ENCODE measurements around the gene AASDHPPT. TPM values are rescaled to one million over a fixed set of nuclear protein-coding genes. Genes with fewer than 3 reads are reported as not detected.

Gene AASDHPPT
- total RNA-seq, 4 donors from 2014 or later = 35.3 to 49.0 (median 42.4) TPM

- Histone ChIP-seq H3K4me1 (no peaks in the 10 kb centered on the region), H3K27ac (no peak overlapping the region), H3K36me3 (no peaks in the 10 kb centered on the region), H3K9me3 (no peaks in the 10 kb centered on the region), H3K27me3 (no peaks in the 10 kb centered on the region), H3K4me3 (replicated peaks in 1 of 3) (no peak overlapping the region)
- no peak for DNase-seq
- 96 to 100% methylated on average over 1 of the region's 1 CpG for WGBS, 2 donors
- TF ChIP-seq CTCF (IDR thresholded peaks at IDR 0.05) (no peak), POLR2A (IDR thresholded peaks at IDR 0.05) (no peak)
- intact Hi-C loops (cut with DNase I) = no loop called here
Measured at GRCh38 chr11:106059617-106060016, 17.8 kb upstream of the AASDHPPT start.

GRCh38 chr11:106061249-106061784 is 16.1 kb upstream of the AASDHPPT start:
- Histone ChIP-seq H3K27me3 (no peaks in the 10 kb centered on the region), H3K4me3 (replicated peaks in 1 of 3) (no peak overlapping the region), H3K4me1 (no peaks in the 10 kb centered on the region), H3K9me3 (no peaks in the 10 kb centered on the region), H3K36me3 (no peaks in the 10 kb centered on the region), H3K27ac (no peak overlapping the region)
- DNase-seq = no peak
- intact Hi-C loops (cut with DNase I) = no loop called here
- TF ChIP-seq POLR2A (IDR thresholded peaks at IDR 0.05) (no peak), CTCF (IDR thresholded peaks at IDR 0.05) (no peak)

GRCh38 chr11:106061954-106062949 is 15.2 kb upstream of the AASDHPPT start:
- no peaks in the 10 kb centered on the region for H3K36me3 ChIP-seq
- no peaks in the 10 kb centered on the region for H3K9me3 ChIP-seq
- intact Hi-C loops (cut with DNase I) = no loop called here
- H3K27ac ChIP-seq = no peak overlapping the region
- TF ChIP-seq POLR2A (IDR thresholded peaks at IDR 0.05) = no peak
- no peak for TF ChIP-seq CTCF (IDR thresholded peaks at IDR 0.05)
- H3K4me3 ChIP-seq (replicated peaks in 1 of 3) = no peak overlapping the region
- no peak for DNase-seq
- no peaks in the 10 kb centered on the region for H3K27me3 ChIP-seq
- 94 to 95% methylated on average over 1 of the region's 1 CpG for WGBS, 2 donors
- H3K4me1 ChIP-seq = no peaks in the 10 kb centered on the region

- H3K9me3 ChIP-seq = no peaks in the 10 kb centered on the region
- no peak for DNase-seq
- no peaks in the 10 kb centered on the region for H3K4me1 ChIP-seq
- H3K27me3 ChIP-seq = no peaks in the 10 kb centered on the region
- TF ChIP-seq CTCF (IDR thresholded peaks at IDR 0.05) (no peak), POLR2A (IDR thresholded peaks at IDR 0.05) (no peak)
- H3K4me3 ChIP-seq (replicated peaks in 1 of 3) = no peak overlapping the region
- intact Hi-C loops (cut with DNase I) = no loop called here
- H3K36me3 ChIP-seq = no peaks in the 10 kb centered on the region
- no peak overlapping the region for H3K27ac ChIP-seq
Measured at GRCh38 chr11:106063009-106063408, 14.5 kb upstream of the AASDHPPT start.

- Histone ChIP-seq H3K4me3 (replicated peaks in 1 of 3) (no peak overlapping the region), H3K4me1 (no peaks in the 10 kb centered on the region), H3K9me3 (no peaks in the 10 kb centered on the region), H3K36me3 (no peaks in the 10 kb centered on the region), H3K27me3 (no peaks in the 10 kb centered on the region), H3K27ac (no peak overlapping the region)
- intact Hi-C loops (cut with DNase I) = loop anchor here (10.0 kb wide), 1 partner anchor 46 kb away; the partner anchor contains the start of gene MSANTD4
- WGBS, 2 donors = 86 to 92% methylated on average over 3 of the region's 3 CpGs
- no peak for DNase-seq
- TF ChIP-seq CTCF (IDR thresholded peaks at IDR 0.05) (no peak), POLR2A (IDR thresholded peaks at IDR 0.05) (no peak)
Measured at GRCh38 chr11:106070606-106071005, 6.9 kb upstream of the AASDHPPT start.

Measured in thyroid gland (tissue), 4 donors.